Mesenchymal stem cell (in vitro differentiated cells and primary cell): Measurements from ENCODE around the gene UNC13B.

Source experiments
- DNase-seq: peaks from one replicate; pipeline ENCODE4 v3.0.0-alpha.2; 2013
- H2AFZ ChIP-seq: one replicate; pipeline ENCODE4 v1.6.1; 2013; ENCODE audit warnings: low read depth, mild to moderate bottlenecking, control low read depth, inconsistent platforms, low read length, moderate library complexity
- H2AK5ac ChIP-seq: 2 replicates; pipeline ENCODE4 v1.6.1; 2013; ENCODE audit warnings: low read length, moderate library complexity, mild to moderate bottlenecking, inconsistent platforms; ENCODE audit not compliant: severe bottlenecking
- H2BK120ac ChIP-seq: one replicate; pipeline ENCODE4 v1.6.1; 2013; ENCODE audit warnings: low read depth, mild to moderate bottlenecking, inconsistent platforms, low read length, moderate library complexity
- H2BK12ac ChIP-seq, 2 experiments: one replicate each; pipeline ENCODE4 v1.6.1; 2013; ENCODE audit warnings: inconsistent platforms in 2 of 2, low read length in 2 of 2, mild to moderate bottlenecking in 2 of 2, moderate library complexity in 2 of 2, control low read depth in 1 of 2
- H2BK15ac ChIP-seq: one replicate; pipeline ENCODE4 v1.6.1; 2013; ENCODE audit warnings: mild to moderate bottlenecking, low read depth, inconsistent platforms; ENCODE audit not compliant: poor library complexity, severe bottlenecking
- H2BK5ac ChIP-seq: 2 replicates; pipeline ENCODE4 v1.6.1; 2013; ENCODE audit warnings: low read depth, mild to moderate bottlenecking, low read length, control low read depth, inconsistent platforms; ENCODE audit not compliant: poor library complexity, severe bottlenecking
- H3K14ac ChIP-seq, 2 experiments: one replicate each; pipeline ENCODE4 v1.6.1; 2013; ENCODE audit warnings: inconsistent platforms in 2 of 2, low read length in 2 of 2, control low read depth in 1 of 2, mild to moderate bottlenecking in 1 of 2, moderate library complexity in 1 of 2
- H3K18ac ChIP-seq, 2 experiments: one replicate each; pipeline ENCODE4 v1.6.1; 2013; ENCODE audit warnings: inconsistent platforms in 2 of 2, low read length in 2 of 2, control low read depth in 1 of 2, low read depth in 1 of 2, mild to moderate bottlenecking in 1 of 2
- H3K23ac ChIP-seq, 2 experiments: one replicate each; pipeline ENCODE4 v1.6.1; 2013; ENCODE audit warnings: inconsistent platforms in 2 of 2, low read length in 2 of 2, mild to moderate bottlenecking in 2 of 2, moderate library complexity in 2 of 2, control low read depth in 1 of 2
- H3K27ac ChIP-seq: 2 replicates; pipeline ENCODE4 v1.5.1; 2013; ENCODE audit warnings: mild to moderate bottlenecking, moderate library complexity, low read length, control low read depth, inconsistent platforms; ENCODE audit not compliant: poor library complexity, severe bottlenecking
- H3K27me3 ChIP-seq, 2 experiments: 2 replicates each; pipeline versions ENCODE4 v1.6.1 to v1.7.0; 2013; ENCODE audit warnings: low read length in 2 of 2, mild to moderate bottlenecking in 2 of 2, moderate library complexity in 2 of 2, control low read depth in 1 of 2, inconsistent platforms in 1 of 2; ENCODE audit not compliant: control insufficient read depth in 1 of 2, insufficient read depth in 1 of 2
- H3K36me3 ChIP-seq, 2 experiments: 2 replicates each; pipeline versions ENCODE4 v1.6.1 to v1.7.0; 2013; ENCODE audit warnings: low read length in 2 of 2, control low read depth in 1 of 2, inconsistent platforms in 1 of 2, low read depth in 1 of 2, mild to moderate bottlenecking in 1 of 2; ENCODE audit not compliant: insufficient read depth in 2 of 2, control insufficient read depth in 1 of 2
- H3K4ac ChIP-seq, 2 experiments: one replicate each; pipeline ENCODE4 v1.6.1; 2013; ENCODE audit warnings: inconsistent platforms in 2 of 2, low read length in 2 of 2, mild to moderate bottlenecking in 2 of 2, moderate library complexity in 2 of 2, control low read depth in 1 of 2, low read depth in 1 of 2
- H3K4me1 ChIP-seq: 2 replicates; pipeline ENCODE4 v1.6.1; 2013; ENCODE audit warnings: low read depth, low read length, control low read depth; ENCODE audit not compliant: control insufficient read depth, insufficient read depth
- H3K4me2 ChIP-seq: 2 replicates; pipeline ENCODE4 v1.6.1; 2013; ENCODE audit warnings: low read length, mild to moderate bottlenecking, inconsistent platforms; ENCODE audit not compliant: poor library complexity, severe bottlenecking
- H3K4me3 ChIP-seq, 2 experiments: 2 replicates each; pipeline versions ENCODE4 v1.5.1 to v1.7.0; 2013; ENCODE audit warnings: low read length in 2 of 2, mild to moderate bottlenecking in 2 of 2, control low read depth in 1 of 2, low read depth in 1 of 2; ENCODE audit not compliant: insufficient read depth in 1 of 2
- H3K79me1 ChIP-seq: replicated peaks from 2 replicates; pipeline ENCODE4 v1.6.1; 2013; ENCODE audit warnings: mild to moderate bottlenecking, control low read depth, low read length, inconsistent platforms; ENCODE audit not compliant: poor library complexity, severe bottlenecking
- H3K9ac ChIP-seq: 2 replicates; pipeline ENCODE4 v1.7.0; 2013; ENCODE audit warnings: mild to moderate bottlenecking, low read length, moderate library complexity
- H3K9me3 ChIP-seq: 2 replicates; pipeline ENCODE4 v1.7.0; 2013; ENCODE audit warnings: mild to moderate bottlenecking, low read length; ENCODE audit not compliant: control insufficient read depth
- H4K8ac ChIP-seq: one replicate; pipeline ENCODE4 v1.6.1; 2013; ENCODE audit warnings: inconsistent platforms, mild to moderate bottlenecking, low read length, moderate library complexity
- H4K91ac ChIP-seq: one replicate; pipeline ENCODE4 v1.6.1; 2013; ENCODE audit warnings: mild to moderate bottlenecking, low read length, inconsistent platforms
- WGBS: methylation state at CpG from one replicate; pipeline ENCODE4 v1.1.7; 2013; ENCODE audit warnings: mixed read lengths; 5-methylcytosine and 5-hydroxymethylcytosine counted together

Gene UNC13B

GRCh38 chr9:35397216-35397698 is 235.4 kb downstream of the UNC13B start:
- DNase-seq = no peak
- Histone ChIP-seq H3K18ac (no peak overlapping the region), H3K4me2 (no peak overlapping the region), H2BK5ac (no peak overlapping the region), H3K9ac (no peak overlapping the region), H2BK120ac (no peak overlapping the region), H3K4me3 (no peak overlapping the region), H2BK15ac (no peak overlapping the region), H3K14ac (no peak overlapping the region), H4K91ac (no peak overlapping the region), H3K27ac (no peak overlapping the region), H3K27me3 (no peaks in the 10 kb centered on the region), H4K8ac (no peak overlapping the region), H2AFZ (no peak overlapping the region), H3K79me1 (no peaks in the 10 kb centered on the region), H3K23ac (no peak overlapping the region), H3K4ac (no peak overlapping the region), H3K36me3 (peaks cover 40 to 79% of the 10 kb centered on the region in 2 experiments), H2AK5ac (no peak overlapping the region), H3K4me1 (no peaks in the 10 kb centered on the region), H2BK12ac (no peak overlapping the region), H3K9me3 (no peaks in the 10 kb centered on the region)
- 95% methylated on average over 2 of the region's 3 CpGs for WGBS

- Histone ChIP-seq H3K23ac (no peak overlapping the region), H2BK5ac (no peak overlapping the region), H4K8ac (no peak overlapping the region), H3K9ac (no peak overlapping the region), H3K4ac (no peak overlapping the region), H3K27me3 (no peaks in the 10 kb centered on the region), H3K36me3 (peaks cover 40 to 80% of the 10 kb centered on the region in 2 experiments), H2BK15ac (no peak overlapping the region), H2AFZ (no peak overlapping the region), H3K14ac (no peak overlapping the region), H3K79me1 (no peaks in the 10 kb centered on the region), H2AK5ac (no peak overlapping the region), H3K9me3 (no peaks in the 10 kb centered on the region), H3K27ac (no peak overlapping the region), H2BK120ac (no peak overlapping the region), H4K91ac (no peak overlapping the region), H3K18ac (no peak overlapping the region), H3K4me3 (no peak overlapping the region), H3K4me1 (no peaks in the 10 kb centered on the region), H2BK12ac (no peak overlapping the region), H3K4me2 (no peak overlapping the region)
- DNase-seq = no peak
- WGBS = 80% methylated on average over 1 of the region's 1 CpG
Measured at GRCh38 chr9:35397923-35398322, 236.1 kb downstream of the UNC13B start.

GRCh38 chr9:35398651-35399335 is 237.0 kb downstream of the UNC13B start:
- 98% methylated on average over 16 of the region's 16 CpGs for WGBS
- no peak overlapping the region for H3K4me3 ChIP-seq
- H3K27me3 ChIP-seq = no peaks in the 10 kb centered on the region
- no peak overlapping the region for H2BK12ac ChIP-seq
- H2AK5ac ChIP-seq = no peak overlapping the region
- no peak overlapping the region for H4K8ac ChIP-seq
- no peaks in the 10 kb centered on the region for H3K9me3 ChIP-seq
- no peaks in the 10 kb centered on the region for H3K79me1 ChIP-seq
- H2BK5ac ChIP-seq = no peak overlapping the region
- no peak overlapping the region for H3K14ac ChIP-seq
- no peak overlapping the region for H3K23ac ChIP-seq
- H3K4ac ChIP-seq = no peak overlapping the region
- H3K36me3 ChIP-seq = peaks cover 43 to 83% of the 10 kb centered on the region in 2 experiments
- H3K9ac ChIP-seq = no peak overlapping the region
- DNase-seq = no peak
- H2BK15ac ChIP-seq = no peak overlapping the region
- H3K27ac ChIP-seq = no peak overlapping the region
- H3K4me1 ChIP-seq = no peaks in the 10 kb centered on the region
- H2AFZ ChIP-seq = no peak overlapping the region
- no peak overlapping the region for H2BK120ac ChIP-seq
- no peak overlapping the region for H3K4me2 ChIP-seq
- no peak overlapping the region for H4K91ac ChIP-seq
- H3K18ac ChIP-seq = no peak overlapping the region

- H2AK5ac ChIP-seq = no peak overlapping the region
- DNase-seq = no peak
- H3K27ac ChIP-seq = no peak overlapping the region
- no peak overlapping the region for H3K9ac ChIP-seq
- no peak overlapping the region for H2BK12ac ChIP-seq
- H3K23ac ChIP-seq = no peak overlapping the region
- no peak overlapping the region for H4K8ac ChIP-seq
- no peak overlapping the region for H3K4me3 ChIP-seq
- no peak overlapping the region for H3K14ac ChIP-seq
- H3K4me1 ChIP-seq = no peaks in the 10 kb centered on the region
- H3K18ac ChIP-seq = no peak overlapping the region
- H3K4me2 ChIP-seq = no peak overlapping the region
- peaks cover 20 to 50% of the 10 kb centered on the region in 2 experiments for H3K36me3 ChIP-seq
- no peak overlapping the region for H4K91ac ChIP-seq
- H2BK15ac ChIP-seq = no peak overlapping the region
- no peaks in the 10 kb centered on the region for H3K79me1 ChIP-seq
- no peak overlapping the region for H2BK5ac ChIP-seq
- no peaks in the 10 kb centered on the region for H3K9me3 ChIP-seq
- no peak overlapping the region for H3K4ac ChIP-seq
- H2AFZ ChIP-seq = no peak overlapping the region
- H3K27me3 ChIP-seq = peaks cover 0 to 7% of the 10 kb centered on the region in 2 experiments
- H2BK120ac ChIP-seq = no peak overlapping the region
- 97% methylated on average over 3 of the region's 3 CpGs for WGBS
Measured at GRCh38 chr9:35404865-35405264, 243.1 kb downstream of the UNC13B start.
